ENCODE measurements around the gene NAXE. TPM values are rescaled to one million over a fixed set of nuclear protein-coding genes. Genes with fewer than 3 reads are reported as not detected.

Gene NAXE
- total RNA-seq, 1 experiment from 2014 or later = 96.6 TPM

DNA sequence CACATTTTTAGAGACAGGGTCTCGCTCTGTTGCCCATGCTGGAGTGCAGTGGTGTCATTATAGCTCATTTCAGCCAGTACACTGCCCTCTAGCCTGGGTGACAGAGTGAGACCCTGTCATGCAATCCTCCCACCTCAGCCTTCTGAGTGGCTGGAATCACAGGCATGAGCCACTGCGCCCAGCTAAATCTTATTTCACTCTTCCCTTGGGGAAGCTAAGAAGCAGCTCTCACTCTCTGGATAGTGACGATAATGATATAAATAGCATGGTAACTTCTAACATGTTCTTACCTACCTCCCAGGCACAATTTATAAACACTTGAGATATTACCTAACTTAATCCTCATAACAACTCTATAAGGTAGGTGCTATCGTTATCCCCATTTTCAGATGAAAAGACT is 44.1 kb upstream of the NAXE start:
- Histone ChIP-seq H3K4me2 (ENCODE audit: insufficient read depth, insufficient read length, low read length) (no peak overlapping the region), H3K14ac (ENCODE audit: insufficient read depth, low read length) (no peak overlapping the region), H3T11ph (ENCODE audit: low read length) (no peak overlapping the region), H3K79me2 (ENCODE audit: insufficient read depth, low read length) (no peaks in the 10 kb centered on the region), H3K23me2 (ENCODE audit: insufficient read length, low read depth, low read length, poor library complexity, severe bottlenecking) (no peaks in the 10 kb centered on the region), H3K4me1 (ENCODE audit: insufficient read depth, low read length) (no peaks in the 10 kb centered on the region), H3K18ac (ENCODE audit: insufficient read length, low read depth, low read length) (no peak overlapping the region), H3K79me1 (ENCODE audit: insufficient read depth, low read depth, low read length, poor library complexity, severe bottlenecking) (no peaks in the 10 kb centered on the region), H3K27ac (ENCODE audit: insufficient read length, low read depth, low read length) (no peak overlapping the region), H4K5ac (ENCODE audit: insufficient read length, low read depth, low read length) (no peak overlapping the region), H4K8ac (replicated peaks; ENCODE audit: insufficient read length, low read depth, low read length) (no peak overlapping the region), H4K20me1 (ENCODE audit: control insufficient read depth, insufficient read depth, insufficient read length) (no peaks in the 10 kb centered on the region), H2BK12ac (ENCODE audit: insufficient read length, low read depth, low read length) (no peak overlapping the region), H3K9ac (ENCODE audit: extremely low read depth, insufficient read length, low read length) (no peak overlapping the region), H2AK5ac (ENCODE audit: insufficient read length, low read length) (no peak overlapping the region), H2BK120ac (ENCODE audit: low read depth, low read length, poor library complexity, severe bottlenecking) (no peak overlapping the region), H3K4ac (ENCODE audit: low read depth, low read length) (no peak overlapping the region), H4K91ac (ENCODE audit: insufficient read length, low read depth, low read length) (no peak overlapping the region), H3K56ac (ENCODE audit: insufficient read length, low read depth, low read length) (no peak overlapping the region), H2AFZ (ENCODE audit: low read length) (no peak overlapping the region), H2BK20ac (ENCODE audit: low read depth, low read length, poor library complexity, severe bottlenecking) (no peak overlapping the region), H3K23ac (ENCODE audit: insufficient read length, low read depth, low read length) (no peak overlapping the region), H2BK15ac (ENCODE audit: low read depth, low read length) (no peak overlapping the region), H3K9me3 (ENCODE audit: control insufficient read depth, low read depth, low read length) (no peaks in the 10 kb centered on the region), H2BK5ac (ENCODE audit: insufficient read length, low read length) (no peak overlapping the region), H3K27me3 (ENCODE audit: insufficient read depth, low read length) (no peaks in the 10 kb centered on the region)
- WGBS (ENCODE audit: extremely low coverage, insufficient read length, low lambda C conversion rate) = no CpG with 5 or more reads among the region's 4 CpGs
- Mint-ChIP-seq H3K9me3 (no peaks in the 10 kb centered on the region), H3K4me3 (no peak overlapping the region), H3K4me1 (no peaks in the 10 kb centered on the region), H3K36me3 (ENCODE audit: insufficient read depth in 1 of 3, low read depth in 3 of 3) (peaks cover 9 to 46% (median 33%) of the 10 kb centered on the region in 3 experiments), H3K27ac (no peak overlapping the region), H3K27me3 (ENCODE audit: low read depth) (no peaks in the 10 kb centered on the region)
- TF ChIP-seq, protein P1, sequence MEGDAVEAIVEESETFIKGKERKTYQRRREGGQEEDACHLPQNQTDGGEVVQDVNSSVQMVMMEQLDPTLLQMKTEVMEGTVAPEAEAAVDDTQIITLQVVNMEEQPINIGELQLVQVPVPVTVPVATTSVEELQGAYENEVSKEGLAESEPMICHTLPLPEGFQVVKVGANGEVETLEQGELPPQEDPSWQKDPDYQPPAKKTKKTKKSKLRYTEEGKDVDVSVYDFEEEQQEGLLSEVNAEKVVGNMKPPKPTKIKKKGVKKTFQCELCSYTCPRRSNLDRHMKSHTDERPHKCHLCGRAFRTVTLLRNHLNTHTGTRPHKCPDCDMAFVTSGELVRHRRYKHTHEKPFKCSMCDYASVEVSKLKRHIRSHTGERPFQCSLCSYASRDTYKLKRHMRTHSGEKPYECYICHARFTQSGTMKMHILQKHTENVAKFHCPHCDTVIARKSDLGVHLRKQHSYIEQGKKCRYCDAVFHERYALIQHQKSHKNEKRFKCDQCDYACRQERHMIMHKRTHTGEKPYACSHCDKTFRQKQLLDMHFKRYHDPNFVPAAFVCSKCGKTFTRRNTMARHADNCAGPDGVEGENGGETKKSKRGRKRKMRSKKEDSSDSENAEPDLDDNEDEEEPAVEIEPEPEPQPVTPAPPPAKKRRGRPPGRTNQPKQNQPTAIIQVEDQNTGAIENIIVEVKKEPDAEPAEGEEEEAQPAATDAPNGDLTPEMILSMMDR (conservative IDR thresholded peaks at IDR 0.05) = no peak
- DNase-seq = no peak

Data from H9 (cell line).